GM18502 (cell line): ENCODE measurements around the gene OR2W3.

Experiments
- ATAC-seq: cut with Tn5 transposase; IDR thresholded peaks from one replicate; pipeline ENCODE4 v1.9.1; 2021; ENCODE audit warnings: mild to moderate bottlenecking; ENCODE audit not compliant: unreplicated experiment, poor library complexity

Gene OR2W3

GRCh38 chr1:247895163-247895637 lies at the start of gene OR2W3:
Gene OR2W3, plus strand, starts transcription at chr1:247895587. Its CDS starts 0 bp downstream, at chr1:247895587.
- no peak for ATAC-seq

DNA sequence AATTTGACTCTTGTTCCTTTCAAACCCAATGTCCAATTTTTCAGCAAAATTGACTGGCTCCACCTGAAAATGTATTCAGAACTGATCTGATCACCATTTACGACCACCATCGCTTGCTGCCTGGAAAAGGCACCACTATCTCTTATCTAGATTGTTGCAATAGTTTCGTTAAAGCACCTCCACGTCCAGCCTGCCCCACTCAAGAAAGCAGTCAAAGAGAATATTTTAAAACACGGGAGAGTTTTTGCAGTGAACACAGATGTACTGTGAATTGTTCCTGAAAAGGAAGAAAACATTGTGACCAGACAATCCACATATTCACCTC lies 49.7 kb upstream of the OR2W3 start:
- no peak for ATAC-seq

DNA sequence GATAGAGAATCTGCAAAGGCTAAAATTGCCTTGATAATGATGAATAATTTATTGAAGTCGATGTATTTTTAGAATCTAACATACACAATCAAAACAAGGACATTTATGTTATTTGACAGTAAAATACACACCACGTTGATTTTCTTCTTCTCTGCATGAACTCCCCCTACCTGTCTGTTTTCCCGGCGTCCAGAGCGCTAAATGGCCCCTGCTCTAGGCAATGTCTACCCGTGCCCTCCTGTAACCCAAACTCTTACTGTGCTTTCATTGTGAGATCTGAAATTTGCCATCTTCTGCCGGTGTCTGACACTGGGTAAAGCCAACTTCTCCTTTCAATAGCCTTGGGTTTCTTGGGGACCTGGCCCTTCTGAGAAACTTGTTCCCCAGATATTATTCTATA lies 47.0 kb upstream of the OR2W3 start:
- no peak for ATAC-seq

GRCh38 chr1:247849616-247850015 lies 45.8 kb upstream of the OR2W3 start:
- ATAC-seq: no peak

GRCh38 chr1:247854899-247855545 lies 40.4 kb upstream of the OR2W3 start:
- ATAC-seq: no peak

- no peak for ATAC-seq
These were observed 39.5 kb upstream of the OR2W3 start for GRCh38 chr1:247855911-247856310.

DNA sequence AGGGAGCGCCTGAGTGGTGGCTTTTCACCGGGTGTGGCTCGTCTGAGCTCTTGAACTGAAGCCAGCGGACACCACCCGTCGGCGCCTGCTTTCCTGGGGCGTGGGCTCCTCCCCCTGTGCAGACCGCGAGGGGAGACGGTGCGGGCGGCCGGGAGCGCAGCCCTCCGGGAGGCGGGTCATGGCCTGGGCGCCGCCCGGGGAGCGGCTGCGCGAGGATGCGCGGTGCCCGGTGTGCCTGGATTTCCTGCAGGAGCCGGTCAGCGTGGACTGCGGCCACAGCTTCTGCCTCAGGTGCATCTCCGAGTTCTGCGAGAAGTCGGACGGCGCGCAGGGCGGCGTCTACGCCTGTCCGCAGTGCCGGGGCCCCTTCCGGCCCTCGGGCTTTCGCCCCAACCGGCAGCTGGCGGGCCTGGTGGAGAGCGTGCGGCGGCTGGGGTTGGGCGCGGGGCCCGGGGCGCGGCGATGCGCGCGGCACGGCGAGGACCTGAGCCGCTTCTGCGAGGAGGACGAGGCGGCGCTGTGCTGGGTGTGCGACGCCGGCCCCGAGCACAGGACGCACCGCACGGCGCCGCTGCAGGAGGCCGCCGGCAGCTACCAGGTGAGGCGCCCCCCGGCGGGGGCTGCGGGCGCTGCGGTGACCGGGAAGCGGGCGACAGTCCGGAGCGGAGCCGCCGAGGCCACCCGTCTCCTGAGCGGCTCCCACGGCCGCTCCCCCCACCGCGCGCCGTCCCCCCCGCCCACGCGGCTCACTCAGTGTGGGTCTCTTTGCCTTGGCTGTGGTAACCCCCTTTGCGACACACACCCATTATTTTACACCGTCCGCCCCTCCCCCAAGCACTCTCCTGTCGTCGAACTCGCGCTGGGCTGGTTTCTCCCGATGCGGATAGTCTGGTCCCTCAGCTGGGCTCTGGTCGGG lies 38.1 kb upstream of the OR2W3 start, which contains the start of gene TRIM58:
Gene TRIM58 (plus strand): TSS at position 119 of the 916 bp plus-strand sequence. CDS start 60 bp downstream, at position 179.
- ATAC-seq: peak; percentile 64

DNA sequence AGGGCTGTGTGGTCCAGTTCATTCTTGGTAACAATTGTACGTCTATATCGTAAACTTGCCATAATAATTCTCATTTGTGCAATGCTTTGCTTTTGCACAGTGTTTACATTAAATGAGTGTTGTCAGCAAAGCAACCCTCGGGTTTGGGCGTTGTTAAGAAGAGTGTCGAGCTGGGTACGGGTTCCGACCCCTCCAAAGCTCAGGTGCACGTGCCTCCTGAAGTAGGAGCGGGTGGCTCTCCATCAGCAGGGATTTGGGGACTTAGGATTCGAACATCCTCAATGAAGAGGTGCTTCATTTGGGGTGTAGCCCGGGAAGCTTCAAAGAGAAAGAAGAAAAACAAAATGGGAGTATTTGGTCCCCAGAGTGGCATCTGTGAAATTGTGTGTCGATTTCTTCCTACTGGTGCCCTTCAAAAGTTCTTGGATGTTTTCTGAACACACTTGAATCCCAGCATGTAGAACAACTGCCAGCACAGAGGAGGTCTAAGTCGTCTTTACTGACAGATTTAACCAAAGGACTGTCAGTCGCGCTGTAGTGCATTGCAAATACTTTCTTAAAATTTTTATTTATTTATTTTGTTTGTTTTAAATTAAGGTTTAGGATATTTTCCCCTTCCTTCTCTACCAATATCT lies 37.3 kb upstream of the OR2W3 start:
- no peak for ATAC-seq

DNA sequence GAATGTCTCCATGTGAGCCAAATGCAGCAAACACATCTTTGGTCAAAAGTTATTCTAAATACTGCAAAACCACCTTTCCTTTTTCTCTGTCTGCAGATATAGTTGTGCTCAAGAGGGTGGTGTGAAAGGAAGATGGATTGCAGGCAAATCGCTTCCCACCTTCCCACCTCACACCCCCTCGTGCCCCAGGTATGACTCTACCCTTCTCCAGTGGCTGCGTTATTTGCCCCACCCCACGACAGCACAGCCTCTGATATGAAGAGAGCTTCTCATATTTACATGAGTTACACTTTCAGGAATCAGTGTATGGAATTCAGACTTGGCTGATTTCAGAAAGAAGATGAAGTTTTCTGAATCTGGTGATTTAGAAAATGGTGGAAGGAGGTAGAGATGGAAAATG lies 32.6 kb upstream of the OR2W3 start:
- ATAC-seq: no peak

DNA sequence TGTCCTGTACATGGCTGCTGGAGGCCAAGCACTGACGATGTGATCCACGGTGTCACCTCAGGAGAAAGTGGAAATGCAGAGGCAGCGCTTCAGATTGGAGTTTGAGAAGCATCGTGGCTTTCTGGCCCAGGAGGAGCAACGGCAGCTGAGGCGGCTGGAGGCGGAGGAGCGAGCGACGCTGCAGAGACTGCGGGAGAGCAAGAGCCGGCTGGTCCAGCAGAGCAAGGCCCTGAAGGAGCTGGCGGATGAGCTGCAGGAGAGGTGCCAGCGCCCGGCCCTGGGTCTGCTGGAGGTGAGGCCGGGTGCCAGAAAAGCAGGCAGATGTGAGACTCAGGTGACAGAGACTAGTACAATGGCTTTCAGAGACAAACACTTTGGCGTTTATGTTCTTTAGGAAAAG lies 30.7 kb upstream of the OR2W3 start:
- no peak for ATAC-seq

GRCh38 chr1:247865416-247865815 lies 30.0 kb upstream of the OR2W3 start:
- ATAC-seq: no peak

- no peak for ATAC-seq
These were observed 12.0 kb upstream of the OR2W3 start for GRCh38 chr1:247883346-247883745.

GRCh38 chr1:247884797-247885413 lies 10.5 kb upstream of the OR2W3 start:
- no peak for ATAC-seq

- ATAC-seq: no peak
These were observed 589 bp downstream of the OR2W3 start for GRCh38 chr1:247895976-247896375.

DNA sequence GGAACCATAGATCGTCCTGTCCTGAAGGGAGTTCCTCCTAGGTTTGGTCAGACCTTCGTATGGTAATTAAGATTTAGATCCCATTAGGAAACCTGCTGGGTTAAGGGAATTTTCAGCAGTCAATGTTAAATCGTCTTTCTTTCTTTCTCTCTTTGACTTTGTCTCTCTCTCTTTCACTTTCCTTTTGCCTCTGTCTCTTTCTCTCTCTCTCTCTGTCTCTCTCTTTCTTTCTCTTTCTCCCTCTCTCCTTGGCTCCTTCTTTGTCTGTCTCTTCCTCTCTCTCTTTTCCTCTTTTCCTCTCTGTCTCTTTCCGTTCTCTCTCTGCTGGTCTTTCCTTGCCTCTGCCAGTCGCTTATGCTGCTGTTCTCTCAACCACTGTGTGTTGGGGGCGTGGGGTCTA lies 8.7 kb downstream of the OR2W3 start:
- ATAC-seq: no peak

DNA sequence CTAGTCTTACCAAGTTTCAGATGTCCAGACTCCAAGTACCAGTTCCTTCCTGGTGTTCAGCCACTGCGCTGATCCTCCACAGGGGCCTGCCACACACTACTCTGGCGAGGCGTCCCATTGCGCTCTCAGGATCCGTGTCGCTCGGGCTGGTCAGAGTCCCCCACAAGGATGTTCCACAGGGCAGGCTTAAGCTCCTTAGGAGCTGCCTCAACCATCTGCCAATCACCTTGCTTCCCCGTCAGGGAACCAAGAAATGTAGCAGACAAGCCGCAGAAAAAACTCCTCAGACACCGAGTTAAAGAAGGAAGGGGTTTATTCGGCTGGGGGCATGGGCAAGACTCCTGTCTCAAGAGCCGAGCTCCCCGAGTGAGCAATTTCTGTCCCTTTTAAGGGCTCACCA lies 9.8 kb downstream of the OR2W3 start:
- no peak for ATAC-seq

- no peak for ATAC-seq
These were observed 10.6 kb downstream of the OR2W3 start for GRCh38 chr1:247905910-247906503.

DNA sequence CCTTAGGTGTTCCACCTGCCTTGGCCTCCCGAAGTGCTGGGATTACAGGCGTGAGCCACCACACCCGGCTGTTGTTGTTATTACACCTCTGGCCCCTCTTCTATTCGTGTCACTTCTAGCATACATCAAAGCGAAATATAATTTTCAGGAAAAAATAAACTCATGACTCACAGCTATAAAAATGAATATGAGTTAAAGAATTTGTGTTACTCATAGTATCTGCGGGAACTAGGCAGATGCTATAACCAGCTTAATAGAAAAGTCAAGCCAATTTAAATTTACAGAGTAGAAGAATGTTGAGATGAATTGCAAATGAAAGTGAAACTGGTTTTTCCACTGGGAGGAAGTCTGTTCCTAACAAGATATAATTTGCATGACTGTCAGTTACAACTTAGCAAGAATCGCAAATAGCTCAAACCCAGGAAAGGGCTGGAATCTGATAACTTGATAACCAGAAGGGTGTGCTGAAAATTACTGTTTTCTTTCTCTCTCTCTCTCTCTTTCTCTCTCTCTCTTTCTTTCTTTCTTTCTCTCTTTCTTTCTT lies 11.2 kb downstream of the OR2W3 start:
- ATAC-seq: peak; percentile 42

GRCh38 chr1:247908766-247909165 lies 13.4 kb downstream of the OR2W3 start:
- ATAC-seq: no peak

GRCh38 chr1:247913786-247914185 lies 18.4 kb downstream of the OR2W3 start:
- no peak for ATAC-seq
